Ovary (tissue), 9 donors: ENCODE measurements around the gene RNU4-1. TPM values are rescaled to one million over a fixed set of nuclear protein-coding genes. Genes with fewer than 3 reads are reported as not detected.

ENCODE experiments used
- DNase-seq, 5 donors: peaks; one replicate each; pipeline ENCODE4 v3.0.0-alpha.2; 2019 to 2020
- H3K27ac ChIP-seq, 2 donors: fragments of 200-600 bp; one replicate each; pipeline versions ENCODE4 v1.5.1 to v1.8.0; 2019 to 2022
- H3K27me3 ChIP-seq: fragments of 200-600 bp; one replicate; pipeline ENCODE4 v1.8.0; 2022
- H3K36me3 ChIP-seq: fragments of 200-600 bp; sonication (generic); one replicate; pipeline ENCODE4 v1.5.1; 2019
- H3K4me1 ChIP-seq: one replicate; pipeline ENCODE4 v1.8.1; 2013; ENCODE audit warnings: mild to moderate bottlenecking, moderate library complexity; ENCODE audit not compliant: insufficient read depth
- H3K4me3 ChIP-seq: fragments of 200-600 bp; sonication (generic); one replicate; pipeline ENCODE4 v1.5.1; 2017
- H3K9me3 ChIP-seq, 2 donors: fragments of 200-600 bp in 1 of 2; sonication (generic) in 1 of 2; one replicate each; pipeline versions ENCODE4 v1.5.1 to v1.8.1; 2013 to 2019; ENCODE audit warnings: mild to moderate bottlenecking in 1 of 2, moderate library complexity in 1 of 2
- EP300 ChIP-seq: sonication (generic); formaldehyde crosslinking; IDR thresholded peaks from one replicate; pipeline ENCODE4 v1.6.1; 2017; ENCODE audit warnings: antibody characterized with exemption
- POLR2A ChIP-seq: fragments of 450-650 bp; IDR thresholded peaks from one replicate; pipeline ENCODE4 v1.6.1; 2017; ENCODE audit warnings: antibody characterized with exemption, mild to moderate bottlenecking, moderate library complexity
- WGBS, 3 donors: extraction: QIAGEN DNeasy Blood & Tissue Kit in 1 of 3; methylation state at CpG; one replicate each; pipeline versions ENCODE4 v1.1.5 to v1.1.7; 2013 to 2017; 5-methylcytosine and 5-hydroxymethylcytosine counted together
- intact Hi-C, 4 donors: fragments of 100-400 bp; cut with DNase I; formaldehyde crosslinking; loops; one replicate each; pipeline versions ENCODE4 v1.11.0 to v1.15.1; 2022 to 2023
- polyA plus RNA-seq, 2 donors: library from polyadenylated mRNA; stranded (reverse); fragments of 200-250 nt in 1 of 2; fragments of 350-450 nt in 1 of 2; fragmentation: Illumina TruSeq in 1 of 2; extraction: RNeasy Lipid Tissue Mini Kit (QIAGEN cat#74804) in 1 of 2; gene quantifications; one replicate each; pipeline ENCODE4 v1.2.3, GENCODE V29; 2013 to 2014
- total RNA-seq, 7 donors: library from RNA; depleted of rRNA in 2 of 7; stranded (reverse); fragments of >200 nt in 2 of 7; fragmentation: NEBNext Ultra II Directional in 3 of 7; extraction: Animal tissue kit (Norgen Biotek cat#: 25700) in 3 of 7; gene quantifications; one replicate each; pipeline versions ENCODE4 v1.1.0 to v1.2.4, GENCODE V29; 2016 to 2023
- TF ChIP-seq, protein P1 (sequence below), 3 donors: fragments of 450-650 bp in 2 of 3; fragments of 200-600 bp in 1 of 3; IDR thresholded peaks; one replicate each; pipeline versions ENCODE4 v1.5.1 to v1.8.0; 2016 to 2022; ENCODE audit warnings: antibody characterized with exemption in 3 of 3, mild to moderate bottlenecking in 1 of 3
- donor health status: DM: no; HTN: no; CAD: no; lungs with moderate emphysema.
- donor health status: DM: no; HTN: no; CAD: no.
- donor health status: Bipolar disorder and iron deficiency.
- donor health status: DM: yes; HTN: yes; CAD: no.
- donor health status: DM: no; HTN: no; CAD: no.
- donor health status: DM: yes; HTN: yes; CAD: no.

Gene RNU4-1
- total and polyA plus RNA-seq, 9 donors, result under 0.01 to 4,499 (median 2,193) TPM; not detected in 2

DNA sequence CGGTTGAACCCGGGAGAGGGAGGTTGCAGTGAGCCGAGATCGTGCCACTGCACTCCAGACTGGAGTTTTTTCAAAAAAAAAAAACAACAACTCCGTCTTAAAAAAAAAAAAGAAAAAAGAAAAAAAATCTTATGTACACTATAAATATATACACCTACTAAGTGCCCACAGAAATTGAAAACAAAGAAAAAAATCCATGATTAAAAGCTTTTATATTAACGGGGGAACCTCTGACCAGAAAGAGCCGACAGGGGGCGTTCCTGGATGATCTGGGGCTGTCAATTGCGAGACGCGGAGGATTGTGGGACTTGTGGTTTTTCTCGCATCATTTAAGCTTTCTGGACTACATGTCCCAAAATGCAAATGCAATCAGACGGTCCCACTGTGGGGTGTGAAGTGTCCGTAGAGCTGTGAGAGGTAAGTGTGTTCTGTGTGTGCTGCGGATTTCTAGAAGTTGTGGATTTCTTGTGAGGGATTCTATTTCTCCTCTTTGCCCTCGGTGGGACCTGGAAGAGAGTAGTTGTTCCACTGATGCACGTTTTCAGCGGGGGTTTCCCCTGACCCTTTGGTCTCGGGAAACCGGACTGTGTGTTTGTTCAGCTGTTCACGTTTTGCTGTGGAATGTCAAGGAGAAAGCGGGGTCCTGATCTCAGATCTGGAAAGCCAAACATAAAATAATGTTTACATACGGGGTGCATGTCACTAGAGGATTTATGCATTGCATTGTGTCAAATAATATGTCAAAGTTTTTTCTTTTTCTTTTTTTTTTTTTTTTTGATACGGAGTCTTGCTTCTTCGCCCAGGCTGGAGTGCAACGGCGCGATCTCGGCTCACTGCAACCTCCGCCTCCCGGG lies 9.2 kb upstream of the RNU4-1 start, which contains the start of gene SIRT4:
Gene SIRT4, plus strand, starts transcription at position 360 of the 854 bp plus-strand sequence. CDS start 1,241 bp downstream, outside the sequence.
- H3K4me1 ChIP-seq, result no peaks in the 10 kb centered on the region
- peak within 1 kb of the TSS in 1 of 2 donors; percentile 61 for H3K27ac ChIP-seq
- TF ChIP-seq EP300 (no peak), POLR2A (peak; percentile 8)
- TF ChIP-seq, protein P1, sequence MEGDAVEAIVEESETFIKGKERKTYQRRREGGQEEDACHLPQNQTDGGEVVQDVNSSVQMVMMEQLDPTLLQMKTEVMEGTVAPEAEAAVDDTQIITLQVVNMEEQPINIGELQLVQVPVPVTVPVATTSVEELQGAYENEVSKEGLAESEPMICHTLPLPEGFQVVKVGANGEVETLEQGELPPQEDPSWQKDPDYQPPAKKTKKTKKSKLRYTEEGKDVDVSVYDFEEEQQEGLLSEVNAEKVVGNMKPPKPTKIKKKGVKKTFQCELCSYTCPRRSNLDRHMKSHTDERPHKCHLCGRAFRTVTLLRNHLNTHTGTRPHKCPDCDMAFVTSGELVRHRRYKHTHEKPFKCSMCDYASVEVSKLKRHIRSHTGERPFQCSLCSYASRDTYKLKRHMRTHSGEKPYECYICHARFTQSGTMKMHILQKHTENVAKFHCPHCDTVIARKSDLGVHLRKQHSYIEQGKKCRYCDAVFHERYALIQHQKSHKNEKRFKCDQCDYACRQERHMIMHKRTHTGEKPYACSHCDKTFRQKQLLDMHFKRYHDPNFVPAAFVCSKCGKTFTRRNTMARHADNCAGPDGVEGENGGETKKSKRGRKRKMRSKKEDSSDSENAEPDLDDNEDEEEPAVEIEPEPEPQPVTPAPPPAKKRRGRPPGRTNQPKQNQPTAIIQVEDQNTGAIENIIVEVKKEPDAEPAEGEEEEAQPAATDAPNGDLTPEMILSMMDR (IDR thresholded peaks at IDR 0.05), result peak in 2 of 3 donors; percentile 66 to 67
- intact Hi-C loops, result no loop called here
- DNase-seq, result peak; percentile 83 to 92 (median 88)
- H3K9me3 ChIP-seq, result no peaks in the 10 kb centered on the region
- H3K4me3 ChIP-seq, result peak within 1 kb of the TSS; percentile 65
- 5 to 8% (median 5%) methylated on average over 31 of the region's 31 CpGs for WGBS, 3 donors
- H3K36me3 ChIP-seq, result no peaks in the 10 kb centered on the region
- no peaks in the 10 kb centered on the region for H3K27me3 ChIP-seq

DNA sequence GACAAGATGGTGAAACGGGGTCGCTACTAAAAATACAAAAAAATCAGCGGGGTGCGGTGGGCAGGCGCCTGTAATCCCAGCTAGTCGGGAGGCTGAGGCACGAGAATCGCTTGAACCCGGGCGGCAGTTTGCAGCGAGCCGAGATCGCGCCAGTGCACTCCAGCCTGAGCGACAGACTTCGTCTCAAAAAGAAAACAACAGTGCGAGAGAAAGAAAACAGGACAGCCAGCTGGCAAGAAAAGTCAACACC lies 701 bp downstream of the RNU4-1 start:
- H3K36me3 ChIP-seq, result no peaks in the 10 kb centered on the region
- intact Hi-C loops, result no loop called here
- H3K4me3 ChIP-seq, result peak overlapping the region; percentile 58
- no peak for DNase-seq
- no peaks in the 10 kb centered on the region for H3K9me3 ChIP-seq
- H3K27me3 ChIP-seq, result no peaks in the 10 kb centered on the region
- TF ChIP-seq, protein P1 (IDR thresholded peaks at IDR 0.05), result no peak
- no peak for TF ChIP-seq POLR2A
- no peak for TF ChIP-seq EP300
- WGBS, 3 donors, result 0 to 1% (median 0%) methylated on average over 17 of the region's 17 CpGs
- peaks cover 3% of the 10 kb centered on the region for H3K4me1 ChIP-seq
- H3K27ac ChIP-seq, result peak overlapping the region; percentile 80 to 96

GRCh38 chr12:120290609-120291305 lies 2.3 kb downstream of the RNU4-1 start:
- Histone ChIP-seq H3K4me1 (peaks cover 3% of the 10 kb centered on the region), H3K27ac (peak overlapping the region; percentile 66 to 96), H3K9me3 (no peaks in the 10 kb centered on the region), H3K4me3 (peak overlapping the region; percentile 14), H3K36me3 (no peaks in the 10 kb centered on the region), H3K27me3 (no peaks in the 10 kb centered on the region)
- WGBS, 3 donors, result 20 to 26% (median 24%) methylated on average over 22 of the region's 22 CpGs
- DNase-seq, result peak in 3 of 5 donors; percentile 41 to 48 (median 43)
- intact Hi-C loops, result no loop called here
- TF ChIP-seq EP300, result no peak
- no peak for TF ChIP-seq POLR2A
- TF ChIP-seq, protein P1 (IDR thresholded peaks at IDR 0.05), result no peak

DNA sequence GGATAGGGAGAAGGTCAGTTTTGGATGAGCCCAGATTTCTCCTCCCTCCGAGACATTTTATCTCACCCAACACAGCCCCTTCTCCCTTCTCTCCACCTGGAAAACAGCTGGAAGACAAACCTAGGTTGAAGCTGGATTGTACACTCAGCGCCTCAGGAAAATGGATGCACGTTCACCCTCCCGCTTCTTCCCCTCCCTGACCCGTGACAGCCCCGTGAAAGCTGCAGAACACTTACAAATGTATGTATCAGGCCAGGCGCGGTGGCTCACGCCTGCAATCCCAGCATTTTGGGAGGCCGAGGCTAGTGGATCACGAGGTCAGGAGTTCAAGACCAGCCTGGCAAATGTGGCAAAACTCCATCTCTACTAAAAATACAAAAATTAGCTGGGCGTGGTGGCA lies 5.5 kb downstream of the RNU4-1 start:
- H3K9me3 ChIP-seq, result no peaks in the 10 kb centered on the region
- no peaks in the 10 kb centered on the region for H3K27me3 ChIP-seq
- no peak overlapping the region for H3K27ac ChIP-seq
- peaks cover 4% of the 10 kb centered on the region for H3K4me1 ChIP-seq
- intact Hi-C loops, result no loop called here
- H3K4me3 ChIP-seq, result no peak overlapping the region
- H3K36me3 ChIP-seq, result no peaks in the 10 kb centered on the region
- TF ChIP-seq, protein P1 (IDR thresholded peaks at IDR 0.05), result no peak
- no peak for TF ChIP-seq EP300
- no peak for TF ChIP-seq POLR2A
- 67 to 69% (median 69%) methylated on average over 12 of the region's 12 CpGs for WGBS, 3 donors
- DNase-seq, result no peak
